Measurements from ENCODE around the gene COL5A1. TPM values are rescaled to one million over a fixed set of nuclear protein-coding genes. Genes with fewer than 3 reads are reported as not detected.

Gene COL5A1
- polyA plus RNA-seq, 3 donors = 0.01 TPM; not detected in 2

DNA sequence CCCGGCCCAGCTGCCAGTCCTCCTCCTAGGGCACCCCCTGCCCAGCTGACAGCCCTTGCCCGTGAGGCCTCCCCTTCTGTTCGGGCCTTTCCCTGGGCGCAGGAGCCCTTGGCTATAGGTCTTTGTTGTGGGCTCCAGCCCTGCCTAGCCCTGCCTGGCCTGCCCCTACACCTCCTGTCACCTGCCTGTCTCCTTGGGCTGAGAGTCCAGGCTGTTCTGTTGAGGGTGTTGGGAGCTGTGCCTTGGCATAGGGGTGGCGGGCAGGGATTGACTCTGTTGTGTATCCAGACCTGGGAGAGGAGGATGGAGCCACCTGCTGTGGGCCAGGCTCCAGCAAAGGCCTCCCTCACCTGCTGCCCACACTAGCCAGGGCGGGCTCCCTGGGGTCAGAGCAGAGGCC, 250.6 kb downstream of the COL5A1 start:
- TF ChIP-seq, protein P1, sequence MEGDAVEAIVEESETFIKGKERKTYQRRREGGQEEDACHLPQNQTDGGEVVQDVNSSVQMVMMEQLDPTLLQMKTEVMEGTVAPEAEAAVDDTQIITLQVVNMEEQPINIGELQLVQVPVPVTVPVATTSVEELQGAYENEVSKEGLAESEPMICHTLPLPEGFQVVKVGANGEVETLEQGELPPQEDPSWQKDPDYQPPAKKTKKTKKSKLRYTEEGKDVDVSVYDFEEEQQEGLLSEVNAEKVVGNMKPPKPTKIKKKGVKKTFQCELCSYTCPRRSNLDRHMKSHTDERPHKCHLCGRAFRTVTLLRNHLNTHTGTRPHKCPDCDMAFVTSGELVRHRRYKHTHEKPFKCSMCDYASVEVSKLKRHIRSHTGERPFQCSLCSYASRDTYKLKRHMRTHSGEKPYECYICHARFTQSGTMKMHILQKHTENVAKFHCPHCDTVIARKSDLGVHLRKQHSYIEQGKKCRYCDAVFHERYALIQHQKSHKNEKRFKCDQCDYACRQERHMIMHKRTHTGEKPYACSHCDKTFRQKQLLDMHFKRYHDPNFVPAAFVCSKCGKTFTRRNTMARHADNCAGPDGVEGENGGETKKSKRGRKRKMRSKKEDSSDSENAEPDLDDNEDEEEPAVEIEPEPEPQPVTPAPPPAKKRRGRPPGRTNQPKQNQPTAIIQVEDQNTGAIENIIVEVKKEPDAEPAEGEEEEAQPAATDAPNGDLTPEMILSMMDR (IDR thresholded peaks at IDR 0.05) = no peak
- no peaks in the 10 kb centered on the region for H4K20me1 ChIP-seq (ENCODE audit: insufficient read depth, low read length)
- intact Hi-C loops (cut with micrococcal nuclease) = no loop called here
- 67% methylated on average over 1 of the region's 6 CpGs for WGBS (ENCODE audit: insufficient coverage)
- peaks cover 0 to 7% of the 10 kb centered on the region in 2 donors for H3K27me3 ChIP-seq (ENCODE audit: control insufficient read depth in 2 of 2, insufficient read depth in 2 of 2, low read length in 2 of 2)
- Mint-ChIP-seq H3K9me3 (peaks cover 7 to 21% (median 12%) of the 10 kb centered on the region in 7 donors), H3K4me1 (peaks cover 31% of the 10 kb centered on the region), H3K27ac (no peak overlapping the region), H3K36me3 (no peaks in the 10 kb centered on the region), H3K27me3 (ENCODE audit: low read depth in 3 of 3) (peaks cover 14 to 35% (median 17%) of the 10 kb centered on the region in 3 donors), H3K4me3 (no peak overlapping the region)
- H3K4me1 ChIP-seq (ENCODE audit: control insufficient read depth in 1 of 2, insufficient read depth in 2 of 2, low read length in 2 of 2) = peaks cover 29 to 37% of the 10 kb centered on the region in 2 donors
- peak in 1 of 3 donors; percentile 2 for DNase-seq
- no peak overlapping the region for H3K4me3 ChIP-seq (replicated peaks in 1 of 3; ENCODE audit: low read depth in 2 of 3, low read length in 3 of 3)
- H3K27ac ChIP-seq (ENCODE audit: low read depth in 1 of 2, low read length in 2 of 2) = no peak overlapping the region
- no peak overlapping the region for H2AFZ ChIP-seq (ENCODE audit: insufficient read depth, low read depth, low read length, poor library complexity, severe bottlenecking)
- H3K4me2 ChIP-seq (replicated peaks; ENCODE audit: extremely low read depth, low read length, poor library complexity, severe bottlenecking) = no peak overlapping the region
- no peaks in the 10 kb centered on the region for H3K79me2 ChIP-seq (ENCODE audit: insufficient read depth, low read length)
- H3K36me3 ChIP-seq (replicated peaks in 1 of 2; ENCODE audit: control insufficient read depth in 1 of 2, insufficient read depth in 2 of 2, low read length in 2 of 2) = no peaks in the 10 kb centered on the region
- H3K9me3 ChIP-seq (replicated peaks in 1 of 2; ENCODE audit: control insufficient read depth in 1 of 2, insufficient read depth in 1 of 2, low read length in 2 of 2) = peaks cover 11 to 13% of the 10 kb centered on the region in 2 donors
- H3K9ac ChIP-seq (ENCODE audit: insufficient read depth, low read length, poor library complexity, severe bottlenecking) = no peak overlapping the region

DNA sequence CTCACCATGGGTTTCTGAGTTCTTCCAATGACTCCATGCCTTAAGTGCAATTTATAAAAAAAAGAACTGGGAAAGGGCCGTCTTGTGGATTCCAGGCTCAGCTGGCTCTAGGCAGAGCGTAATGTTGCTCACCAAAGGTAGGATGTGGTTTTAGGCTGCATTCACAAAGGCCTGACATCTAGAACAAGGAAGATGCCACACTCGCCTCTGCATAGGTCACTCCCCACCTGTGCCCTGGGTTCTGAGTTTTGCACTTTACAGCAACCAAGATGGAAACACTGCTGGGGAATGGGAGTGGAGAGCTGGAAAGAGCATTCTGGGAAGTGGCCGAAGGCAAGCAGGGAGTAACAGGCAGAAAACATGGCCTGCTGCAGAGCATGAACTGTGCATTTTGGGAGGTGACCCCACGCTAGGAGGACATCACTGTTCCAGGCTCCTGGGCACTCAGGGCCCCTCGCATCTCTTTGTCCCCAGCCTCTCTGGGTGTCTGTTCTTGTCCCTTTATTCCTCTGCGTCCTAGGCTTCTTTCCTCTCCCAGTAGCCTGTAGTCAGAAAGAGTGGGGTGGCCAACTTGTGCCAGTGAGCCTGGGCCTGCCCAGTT, 251.3 kb downstream of the COL5A1 start:
- Mint-ChIP-seq H3K4me3 (no peak overlapping the region), H3K36me3 (no peaks in the 10 kb centered on the region), H3K27me3 (ENCODE audit: low read depth in 3 of 3) (peaks cover 10 to 28% (median 13%) of the 10 kb centered on the region in 3 donors), H3K27ac (no peak overlapping the region), H3K9me3 (peaks cover 6 to 21% (median 14%) of the 10 kb centered on the region in 7 donors), H3K4me1 (peaks cover 24% of the 10 kb centered on the region)
- Histone ChIP-seq H3K4me3 (replicated peaks in 1 of 3; ENCODE audit: low read depth in 2 of 3, low read length in 3 of 3) (no peak overlapping the region), H3K9ac (ENCODE audit: insufficient read depth, low read length, poor library complexity, severe bottlenecking) (no peak overlapping the region), H4K20me1 (ENCODE audit: insufficient read depth, low read length) (no peaks in the 10 kb centered on the region), H2AFZ (ENCODE audit: insufficient read depth, low read depth, low read length, poor library complexity, severe bottlenecking) (no peak overlapping the region), H3K36me3 (replicated peaks in 1 of 2; ENCODE audit: control insufficient read depth in 1 of 2, insufficient read depth in 2 of 2, low read length in 2 of 2) (no peaks in the 10 kb centered on the region), H3K27me3 (ENCODE audit: control insufficient read depth in 2 of 2, insufficient read depth in 2 of 2, low read length in 2 of 2) (peaks cover 0 to 2% of the 10 kb centered on the region in 2 donors), H3K27ac (ENCODE audit: low read depth in 1 of 2, low read length in 2 of 2) (no peak overlapping the region), H3K4me2 (replicated peaks; ENCODE audit: extremely low read depth, low read length, poor library complexity, severe bottlenecking) (no peak overlapping the region), H3K9me3 (replicated peaks in 1 of 2; ENCODE audit: control insufficient read depth in 1 of 2, insufficient read depth in 1 of 2, low read length in 2 of 2) (peaks cover 11 to 13% of the 10 kb centered on the region in 2 donors), H3K4me1 (ENCODE audit: control insufficient read depth in 1 of 2, insufficient read depth in 2 of 2, low read length in 2 of 2) (peaks cover 22 to 30% of the 10 kb centered on the region in 2 donors), H3K79me2 (ENCODE audit: insufficient read depth, low read length) (no peaks in the 10 kb centered on the region)
- DNase-seq = peak in 1 of 3 donors; percentile 0
- TF ChIP-seq, protein P1 (IDR thresholded peaks at IDR 0.05) = no peak
- WGBS (ENCODE audit: insufficient coverage) = 94% methylated on average over 3 of the region's 7 CpGs
- intact Hi-C loops (cut with micrococcal nuclease) = no loop called here

Small RNAs within 50 kb of the gene (small RNA-seq; reads per million reads assigned to genes)
- not detected for gene AL603650.1 (ENCODE audit: insufficient read length, low read depth)
- not detected for gene MIR3689A (ENCODE audit: insufficient read length, low read depth)
- gene MIR3689B (ENCODE audit: insufficient read length, low read depth) = not detected
- gene MIR3689C (ENCODE audit: insufficient read length, low read depth) = not detected
- gene MIR3689D1 (ENCODE audit: insufficient read length, low read depth) = not detected
- not detected for gene MIR3689D2 (ENCODE audit: insufficient read length, low read depth)
- gene MIR3689E (ENCODE audit: insufficient read length, low read depth) = not detected
- not detected for gene MIR3689F (ENCODE audit: insufficient read length, low read depth)

Other genes starting within 250 kb of the COL5A1 start
- not detected for gene FCN2, start 239.0 kb downstream of the COL5A1 start, polyA plus RNA-seq

Data from CD14-positive monocyte (primary cell).